HEK293 (cell line): ENCODE data around the gene TM2D1.
A peak's percentile ranks its signal among the peaks of the same experiment; 100 is the strongest.

Experiments
- CTCF ChIA-PET: fragments of 350-600 bp; formaldehyde crosslinking; extraction: SDS; loops from one replicate; lab custom pipeline; 2021; ENCODE audit warnings: antibody characterized with exemption; lab: Yijun Ruan, JAX
- POLR2A ChIA-PET: fragments of 300-600 bp; formaldehyde crosslinking; extraction: SDS; loops from one replicate; lab custom pipeline; 2020; ENCODE audit warnings: antibody characterized with exemption, inconsistent platforms; lab: Yijun Ruan, JAX
- H3K27ac ChIP-seq: fragments of 200-500 bp; sonication (Bioruptor generic); 2 replicates; pipeline ENCODE4 v1.5.1; 2014; ENCODE audit warnings: low read depth, low read length, control low read depth, inconsistent platforms; ENCODE audit errors: extremely low read depth
- H3K36me3 ChIP-seq, 2 experiments: fragments of 200-500 bp in 1 of 2; sonication (Bioruptor generic) in 1 of 2; 1 replicate in 1 of 2; 2 replicates in 1 of 2; pipeline ENCODE4 v1.5.1; 2014 to 2017; ENCODE audit warnings: inconsistent platforms in 2 of 2, low read length in 2 of 2; ENCODE audit not compliant: control insufficient read depth in 2 of 2, insufficient read depth in 1 of 2
- H3K4me1 ChIP-seq: fragments of 200-500 bp; sonication (Bioruptor generic); 2 replicates; pipeline ENCODE4 v1.5.1; 2014; ENCODE audit warnings: mild to moderate bottlenecking, low read length, inconsistent platforms; ENCODE audit not compliant: control insufficient read depth, insufficient read depth
- H3K4me3 ChIP-seq: 2 replicates; pipeline ENCODE4 v1.5.1; 2011; ENCODE audit warnings: low read depth, mild to moderate bottlenecking, control low read depth, low read length, moderate library complexity
- H3K9me3 ChIP-seq: fragments of 200-500 bp; sonication (Bioruptor generic); 2 replicates; pipeline ENCODE4 v1.5.1; 2014; ENCODE audit warnings: low read depth, low read length, inconsistent platforms; ENCODE audit not compliant: control insufficient read depth, insufficient read depth
- FEZF1 ChIP-seq: fragments of 450-650 bp; formaldehyde crosslinking; IDR thresholded peaks from 2 replicates; pipeline ENCODE4 v1.5.1; 2016; ENCODE audit warnings: missing biosample characterization, missing genetic modification characterization
- HOXA7 ChIP-seq: sonication (generic); formaldehyde crosslinking; IDR thresholded peaks from 2 replicates; pipeline ENCODE4 v1.8.1; 2022; ENCODE audit warnings: missing genetic modification reagents, borderline replicate concordance
- HOXD13 ChIP-seq: sonication (generic); formaldehyde crosslinking; IDR thresholded peaks from 2 replicates; pipeline ENCODE4 v1.8.0; 2022; ENCODE audit warnings: missing genetic modification reagents, borderline replicate concordance
- KLF10 ChIP-seq: fragments of 450-650 bp; IDR thresholded peaks from 2 replicates; pipeline ENCODE4 v1.5.1; 2018; ENCODE audit warnings: missing biosample characterization, mild to moderate bottlenecking, missing genetic modification characterization
- OSR2 ChIP-seq: fragments of 450-650 bp; formaldehyde crosslinking; IDR thresholded peaks from 2 replicates; pipeline ENCODE4 v1.5.1; 2016; ENCODE audit warnings: missing biosample characterization, missing genetic modification characterization
- SETDB1 ChIP-seq: IDR thresholded peaks from one replicate; pipeline ENCODE4 v1.6.1; 2017; ENCODE audit warnings: mild to moderate bottlenecking, low read length, moderate library complexity, mixed read lengths; ENCODE audit not compliant: insufficient read length
- ZNF112 ChIP-seq: fragments of 450-650 bp; formaldehyde crosslinking; IDR thresholded peaks from 2 replicates; pipeline ENCODE4 v1.5.0; 2017; ENCODE audit warnings: missing biosample characterization, missing genetic modification characterization
- ZNF175 ChIP-seq: fragments of 450-650 bp; formaldehyde crosslinking; IDR thresholded peaks from 2 replicates; pipeline ENCODE4 v1.5.1; 2016; ENCODE audit warnings: missing biosample characterization, missing genetic modification characterization
- ZNF202 ChIP-seq: fragments of 450-650 bp; formaldehyde crosslinking; IDR thresholded peaks from 2 replicates; pipeline ENCODE4 v1.5.1; 2016; ENCODE audit warnings: missing biosample characterization, missing genetic modification characterization, borderline replicate concordance
- ZNF558 ChIP-seq: fragments of 450-650 bp; formaldehyde crosslinking; IDR thresholded peaks from 2 replicates; pipeline ENCODE4 v1.5.1; 2016; ENCODE audit warnings: missing biosample characterization, missing genetic modification characterization
- ZNF571 ChIP-seq: fragments of 450-650 bp; formaldehyde crosslinking; IDR thresholded peaks from 2 replicates; pipeline ENCODE4 v1.5.0; 2017; ENCODE audit warnings: missing biosample characterization, missing genetic modification characterization
- ZNF626 ChIP-seq: fragments of 450-650 bp; sonication (Bioruptor Pico); formaldehyde crosslinking; IDR thresholded peaks from 2 replicates; pipeline ENCODE4 v1.5.1; 2018; ENCODE audit warnings: missing biosample characterization, missing genetic modification characterization, inconsistent platforms
- ZNF843 ChIP-seq: fragments of 450-650 bp; formaldehyde crosslinking; IDR thresholded peaks from 2 replicates; pipeline ENCODE4 v1.5.1; 2016; ENCODE audit warnings: missing biosample characterization, missing genetic modification characterization
- TF ChIP-seq, protein P1 (sequence below): fragments of 450-650 bp; formaldehyde crosslinking; IDR thresholded peaks from 2 replicates; pipeline ENCODE4 v1.5.1; 2017; ENCODE audit warnings: missing biosample characterization, missing genetic modification characterization
- TF ChIP-seq, protein P2 (sequence below): fragments of 450-650 bp; formaldehyde crosslinking; IDR thresholded peaks from 2 replicates; pipeline ENCODE4; 2016; ENCODE audit warnings: missing biosample characterization, missing genetic modification characterization
- TF ChIP-seq, protein P3 (sequence below): fragments of 450-650 bp; formaldehyde crosslinking; IDR thresholded peaks from 2 replicates; pipeline ENCODE4 v1.5.1; 2016; ENCODE audit warnings: missing biosample characterization, missing genetic modification characterization
- TF ChIP-seq, protein P4 (sequence below): fragments of 450-650 bp; formaldehyde crosslinking; IDR thresholded peaks from 2 replicates; pipeline ENCODE4 v1.5.1; 2017; ENCODE audit warnings: missing biosample characterization, missing genetic modification characterization
- TF ChIP-seq, protein P5 (sequence below): fragments of 450-650 bp; formaldehyde crosslinking; IDR thresholded peaks from 2 replicates; pipeline ENCODE4 v1.5.1; 2016; ENCODE audit warnings: missing biosample characterization, missing genetic modification characterization

TM2D1 gene

DNA sequence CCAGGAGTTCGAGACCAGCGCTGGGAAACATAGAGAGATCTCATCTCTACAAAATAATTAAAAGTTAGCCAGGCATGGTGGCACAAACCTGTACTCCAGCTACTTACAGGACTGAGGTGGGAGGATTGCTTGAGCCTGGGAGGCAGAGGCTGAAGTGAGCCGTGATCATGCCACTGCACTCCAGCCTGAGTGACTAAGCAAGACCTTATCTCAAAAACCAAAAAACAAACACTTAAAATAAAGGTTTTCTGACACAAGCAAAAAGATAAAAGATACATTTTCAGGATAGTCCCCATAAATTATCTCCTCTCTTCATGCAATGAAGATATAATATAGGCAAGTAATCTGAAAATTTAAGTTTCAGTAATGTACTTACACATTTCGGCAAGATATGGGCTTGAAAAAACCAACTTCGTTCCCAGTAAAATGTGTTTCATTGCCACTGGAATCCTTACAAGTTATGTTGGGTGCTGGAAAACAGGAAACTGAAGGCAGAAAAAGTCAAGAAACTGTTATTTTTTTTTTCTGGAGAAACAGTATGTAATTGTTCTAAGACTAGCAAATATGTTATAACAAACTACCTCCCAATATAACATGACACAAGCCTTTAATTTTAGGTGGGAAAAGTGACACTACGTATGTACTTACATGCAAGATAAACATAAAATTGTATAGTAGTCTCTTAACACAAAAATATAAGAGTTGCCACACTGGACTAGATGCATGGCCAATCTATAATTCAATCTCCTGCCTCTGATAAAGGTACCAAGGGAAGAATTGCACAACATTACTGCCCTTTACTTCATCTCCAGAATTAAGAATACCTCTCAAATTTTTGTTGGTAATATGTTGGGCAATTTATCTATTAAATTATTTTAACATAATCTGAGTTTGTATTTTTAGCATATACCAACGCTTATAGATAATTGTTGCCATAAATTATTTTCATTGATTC is 15.7 kb downstream of the TM2D1 start:
- Histone ChIP-seq H3K27ac (no peak overlapping the region), H3K4me1 (no peaks in the 10 kb centered on the region; the same call in 1 of the 2 replicates), H3K4me3 (no peak overlapping the region), H3K9me3 (no peaks in the 10 kb centered on the region), H3K36me3 (peaks cover 12 to 33% of the 10 kb centered on the region in 2 experiments; a peak in 2 of 3 replicates)
- CTCF ChIA-PET, result interaction anchor here (1.1 kb wide), 1 partner anchor 257 kb away, joined by 3 read pairs; no protein-coding TSS in a partner anchor
- TF ChIP-seq, protein P1, sequence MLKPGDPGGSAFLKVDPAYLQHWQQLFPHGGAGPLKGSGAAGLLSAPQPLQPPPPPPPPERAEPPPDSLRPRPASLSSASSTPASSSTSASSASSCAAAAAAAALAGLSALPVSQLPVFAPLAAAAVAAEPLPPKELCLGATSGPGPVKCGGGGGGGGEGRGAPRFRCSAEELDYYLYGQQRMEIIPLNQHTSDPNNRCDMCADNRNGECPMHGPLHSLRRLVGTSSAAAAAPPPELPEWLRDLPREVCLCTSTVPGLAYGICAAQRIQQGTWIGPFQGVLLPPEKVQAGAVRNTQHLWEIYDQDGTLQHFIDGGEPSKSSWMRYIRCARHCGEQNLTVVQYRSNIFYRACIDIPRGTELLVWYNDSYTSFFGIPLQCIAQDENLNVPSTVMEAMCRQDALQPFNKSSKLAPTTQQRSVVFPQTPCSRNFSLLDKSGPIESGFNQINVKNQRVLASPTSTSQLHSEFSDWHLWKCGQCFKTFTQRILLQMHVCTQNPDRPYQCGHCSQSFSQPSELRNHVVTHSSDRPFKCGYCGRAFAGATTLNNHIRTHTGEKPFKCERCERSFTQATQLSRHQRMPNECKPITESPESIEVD (tag by site-specific recombination), result peak; percentile 82
- TF ChIP-seq, protein P2, sequence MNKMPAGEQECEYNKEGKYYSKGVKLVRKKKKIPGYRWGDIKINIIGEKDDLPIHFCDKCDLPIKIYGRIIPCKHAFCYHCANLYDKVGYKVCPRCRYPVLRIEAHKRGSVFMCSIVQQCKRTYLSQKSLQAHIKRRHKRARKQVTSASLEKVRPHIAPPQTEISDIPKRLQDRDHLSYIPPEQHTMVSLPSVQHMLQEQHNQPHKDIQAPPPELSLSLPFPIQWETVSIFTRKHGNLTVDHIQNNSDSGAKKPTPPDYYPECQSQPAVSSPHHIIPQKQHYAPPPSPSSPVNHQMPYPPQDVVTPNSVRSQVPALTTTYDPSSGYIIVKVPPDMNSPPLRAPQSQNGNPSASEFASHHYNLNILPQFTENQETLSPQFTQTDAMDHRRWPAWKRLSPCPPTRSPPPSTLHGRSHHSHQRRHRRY (tag by site-specific recombination), result no peak
- TF ChIP-seq HOXD13 (CRISPR knock-in tag), result no peak
- POLR2A ChIA-PET, result no interaction called here

DNA sequence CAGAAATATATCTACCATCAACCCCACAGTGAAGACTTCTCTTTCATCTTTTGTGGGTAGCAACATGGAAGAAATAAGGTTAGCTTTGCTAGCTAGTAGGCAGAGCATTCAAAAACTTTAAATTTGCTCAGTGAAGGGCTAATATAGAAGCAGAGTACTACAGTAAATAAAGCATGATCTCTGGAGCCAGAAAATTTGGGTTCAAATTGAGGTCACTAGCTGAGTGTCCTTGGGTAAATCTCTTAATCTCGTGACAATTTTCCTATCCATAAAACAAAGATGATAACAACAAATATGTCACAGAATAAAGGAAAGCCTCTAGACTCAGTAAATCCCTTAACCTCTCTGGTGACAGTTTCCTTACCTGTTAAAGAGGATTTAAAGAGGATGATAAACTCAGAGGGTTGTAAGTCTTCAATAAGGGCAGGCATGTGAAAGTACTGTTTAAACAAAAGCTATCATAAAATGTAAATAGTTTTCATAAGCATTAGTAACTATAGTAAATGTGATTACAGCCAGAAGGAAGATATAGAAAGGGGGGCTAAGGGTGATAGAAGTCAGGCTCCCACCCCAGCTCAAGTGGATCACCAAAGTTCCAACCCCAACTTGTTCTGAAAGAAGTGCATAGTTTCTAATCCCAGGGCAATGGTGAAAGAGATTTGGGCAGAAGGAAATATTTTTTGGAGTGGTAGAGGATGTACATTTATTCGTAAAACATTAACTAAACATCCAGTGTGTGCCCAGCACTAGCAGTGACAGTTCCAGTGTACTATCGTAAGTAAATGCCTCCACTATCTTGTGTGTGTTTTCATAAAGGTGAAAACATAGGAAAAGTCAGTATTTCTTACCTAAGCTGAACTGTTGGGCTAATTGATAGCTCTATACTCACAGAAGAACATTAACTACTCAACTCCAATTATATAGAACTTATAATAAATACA is 24.8 kb downstream of the TM2D1 start:
- H3K4me1 ChIP-seq, result no peaks in the 10 kb centered on the region
- POLR2A ChIA-PET, result no interaction called here
- H3K27ac ChIP-seq, result no peak overlapping the region
- CTCF ChIA-PET, result interaction anchor here (0.5 to 0.6 kb wide), 2 partner anchors 330 to 1449 kb away, joined by 3 read pairs; no protein-coding TSS in a partner anchor
- H3K36me3 ChIP-seq, result peaks cover 25 to 53% of the 10 kb centered on the region in 2 experiments
- H3K9me3 ChIP-seq, result no peaks in the 10 kb centered on the region
- H3K4me3 ChIP-seq, result no peak overlapping the region
- peak; percentile 47; the same call in 1 of the 2 replicates for TF ChIP-seq ZNF843
- no peak for TF ChIP-seq KLF10 (tag by site-specific recombination)
- TF ChIP-seq OSR2, result peak; percentile 21; the same call in 1 of the 2 replicates

DNA sequence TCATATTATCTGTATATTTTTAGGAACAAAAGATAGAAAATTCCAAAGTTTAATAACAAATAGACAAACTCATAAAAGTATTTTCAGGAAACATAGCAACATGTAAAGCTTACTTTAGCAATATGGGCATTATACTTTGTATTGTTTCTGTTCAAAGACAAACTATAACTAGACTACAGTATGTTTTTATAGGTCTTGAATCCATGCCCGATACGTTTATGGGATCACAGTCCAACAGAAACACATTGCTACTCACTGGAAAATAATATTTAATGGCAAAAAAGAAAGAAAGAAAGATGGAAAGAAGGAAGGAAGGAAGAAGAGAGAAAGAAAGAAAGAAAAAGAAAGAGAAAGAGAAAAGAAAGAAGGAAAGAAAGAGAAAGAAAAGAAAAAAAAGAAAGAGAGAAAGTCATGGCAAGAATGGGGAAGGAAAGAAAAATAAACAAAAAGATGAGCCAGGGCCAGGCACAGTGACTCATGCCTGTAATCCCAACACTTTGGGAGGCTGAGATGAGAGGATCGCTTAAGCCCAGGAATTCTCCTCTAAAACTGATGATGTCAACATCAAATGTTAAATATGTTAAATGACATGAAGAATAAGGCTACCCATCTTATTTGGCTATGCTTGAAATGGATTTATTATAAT is 32.7 kb downstream of the TM2D1 start:
- Histone ChIP-seq H3K9me3 (no peaks in the 10 kb centered on the region), H3K4me1 (peaks cover 6% of the 10 kb centered on the region; the same call in 1 of the 2 replicates), H3K4me3 (no peak overlapping the region), H3K27ac (no peak overlapping the region), H3K36me3 (peaks cover 3 to 4% of the 10 kb centered on the region in 2 experiments; a peak in 1 of 3 replicates)
- ChIA-PET CTCF (interaction anchor here (0.6 kb wide), 1 partner anchor 1381 kb away, joined by 3 read pairs; no protein-coding TSS in a partner anchor), POLR2A (no interaction called here)
- TF ChIP-seq, protein P3, sequence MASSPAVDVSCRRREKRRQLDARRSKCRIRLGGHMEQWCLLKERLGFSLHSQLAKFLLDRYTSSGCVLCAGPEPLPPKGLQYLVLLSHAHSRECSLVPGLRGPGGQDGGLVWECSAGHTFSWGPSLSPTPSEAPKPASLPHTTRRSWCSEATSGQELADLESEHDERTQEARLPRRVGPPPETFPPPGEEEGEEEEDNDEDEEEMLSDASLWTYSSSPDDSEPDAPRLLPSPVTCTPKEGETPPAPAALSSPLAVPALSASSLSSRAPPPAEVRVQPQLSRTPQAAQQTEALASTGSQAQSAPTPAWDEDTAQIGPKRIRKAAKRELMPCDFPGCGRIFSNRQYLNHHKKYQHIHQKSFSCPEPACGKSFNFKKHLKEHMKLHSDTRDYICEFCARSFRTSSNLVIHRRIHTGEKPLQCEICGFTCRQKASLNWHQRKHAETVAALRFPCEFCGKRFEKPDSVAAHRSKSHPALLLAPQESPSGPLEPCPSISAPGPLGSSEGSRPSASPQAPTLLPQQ, result peak; percentile 56
- no peak for TF ChIP-seq SETDB1
- TF ChIP-seq ZNF202, result no peak
- TF ChIP-seq HOXA7 (CRISPR knock-in tag), result no peak
- TF ChIP-seq FEZF1 (tag by site-specific recombination), result peak; percentile 34; the same call in 1 of the 2 replicates
- TF ChIP-seq ZNF112 (tag by site-specific recombination), result no peak
- TF ChIP-seq, protein P4, sequence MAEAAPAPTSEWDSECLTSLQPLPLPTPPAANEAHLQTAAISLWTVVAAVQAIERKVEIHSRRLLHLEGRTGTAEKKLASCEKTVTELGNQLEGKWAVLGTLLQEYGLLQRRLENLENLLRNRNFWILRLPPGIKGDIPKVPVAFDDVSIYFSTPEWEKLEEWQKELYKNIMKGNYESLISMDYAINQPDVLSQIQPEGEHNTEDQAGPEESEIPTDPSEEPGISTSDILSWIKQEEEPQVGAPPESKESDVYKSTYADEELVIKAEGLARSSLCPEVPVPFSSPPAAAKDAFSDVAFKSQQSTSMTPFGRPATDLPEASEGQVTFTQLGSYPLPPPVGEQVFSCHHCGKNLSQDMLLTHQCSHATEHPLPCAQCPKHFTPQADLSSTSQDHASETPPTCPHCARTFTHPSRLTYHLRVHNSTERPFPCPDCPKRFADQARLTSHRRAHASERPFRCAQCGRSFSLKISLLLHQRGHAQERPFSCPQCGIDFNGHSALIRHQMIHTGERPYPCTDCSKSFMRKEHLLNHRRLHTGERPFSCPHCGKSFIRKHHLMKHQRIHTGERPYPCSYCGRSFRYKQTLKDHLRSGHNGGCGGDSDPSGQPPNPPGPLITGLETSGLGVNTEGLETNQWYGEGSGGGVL (tag by site-specific recombination), result peak; percentile 61
- TF ChIP-seq ZNF571 (tag by site-specific recombination), result no peak
- TF ChIP-seq, protein P5, sequence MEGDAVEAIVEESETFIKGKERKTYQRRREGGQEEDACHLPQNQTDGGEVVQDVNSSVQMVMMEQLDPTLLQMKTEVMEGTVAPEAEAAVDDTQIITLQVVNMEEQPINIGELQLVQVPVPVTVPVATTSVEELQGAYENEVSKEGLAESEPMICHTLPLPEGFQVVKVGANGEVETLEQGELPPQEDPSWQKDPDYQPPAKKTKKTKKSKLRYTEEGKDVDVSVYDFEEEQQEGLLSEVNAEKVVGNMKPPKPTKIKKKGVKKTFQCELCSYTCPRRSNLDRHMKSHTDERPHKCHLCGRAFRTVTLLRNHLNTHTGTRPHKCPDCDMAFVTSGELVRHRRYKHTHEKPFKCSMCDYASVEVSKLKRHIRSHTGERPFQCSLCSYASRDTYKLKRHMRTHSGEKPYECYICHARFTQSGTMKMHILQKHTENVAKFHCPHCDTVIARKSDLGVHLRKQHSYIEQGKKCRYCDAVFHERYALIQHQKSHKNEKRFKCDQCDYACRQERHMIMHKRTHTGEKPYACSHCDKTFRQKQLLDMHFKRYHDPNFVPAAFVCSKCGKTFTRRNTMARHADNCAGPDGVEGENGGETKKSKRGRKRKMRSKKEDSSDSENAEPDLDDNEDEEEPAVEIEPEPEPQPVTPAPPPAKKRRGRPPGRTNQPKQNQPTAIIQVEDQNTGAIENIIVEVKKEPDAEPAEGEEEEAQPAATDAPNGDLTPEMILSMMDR, result no peak
- no peak for TF ChIP-seq ZNF626
- no peak for TF ChIP-seq ZNF175 (tag by site-specific recombination)
- TF ChIP-seq ZNF558 (tag by site-specific recombination), result peak; percentile 67; the same call in 1 of the 2 replicates
